ENCODE data around the gene FXYD1. TPM values are rescaled to one million over a fixed set of nuclear protein-coding genes. Genes with fewer than 3 reads are reported as not detected.

FXYD1 gene
- total and polyA plus RNA-seq, 2 experiments from 2014 or later: 1.5 to 26.8 TPM

DNA sequence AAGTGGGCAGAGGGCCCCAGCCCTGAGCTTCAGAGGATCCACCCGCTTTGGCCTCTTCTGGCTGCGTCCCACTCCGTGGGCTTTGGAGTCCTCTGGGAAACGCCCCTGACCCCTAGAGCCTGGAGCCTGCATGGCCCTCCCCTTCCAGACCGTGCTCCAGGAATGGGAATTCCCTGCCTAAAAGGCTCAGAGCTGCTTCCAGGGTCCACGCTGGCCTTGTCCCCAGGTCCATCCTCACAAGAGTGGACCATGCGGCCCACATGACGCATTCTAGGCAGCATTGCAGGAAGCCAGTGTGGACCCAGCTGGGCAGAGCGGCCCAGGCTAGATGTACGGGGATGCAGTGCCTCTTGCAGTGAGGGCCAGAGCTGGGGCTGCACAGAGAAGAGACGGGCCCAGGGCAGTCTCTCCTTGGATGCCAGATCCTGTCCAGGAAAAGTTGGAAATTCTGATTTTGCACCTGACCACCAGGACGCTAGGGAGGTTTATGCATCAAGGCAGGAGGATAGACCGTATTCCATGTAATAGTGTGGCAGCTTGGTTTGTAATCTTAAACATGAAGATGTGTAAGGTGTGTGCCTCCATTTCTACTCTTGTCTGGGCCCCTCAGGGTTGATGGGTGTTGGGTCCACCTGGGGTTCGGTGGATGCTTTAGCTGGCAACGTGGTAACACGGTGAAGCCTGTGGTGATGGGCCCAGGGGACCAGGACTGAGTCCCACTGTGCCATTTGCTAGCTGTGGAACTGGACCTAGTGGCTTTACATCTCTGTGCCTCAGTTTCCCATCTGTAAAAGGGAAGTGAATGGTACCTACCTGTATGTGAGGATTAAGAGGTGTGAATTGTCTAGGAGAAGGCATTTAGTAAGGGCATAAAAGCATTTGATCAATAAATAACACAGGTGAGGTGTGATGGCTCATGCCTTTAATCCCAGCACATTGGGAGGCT is 37.8 kb upstream of the FXYD1 start:
- no peaks in the 10 kb centered on the region; the same call in 1 of the 2 replicates for H3K4me1 ChIP-seq (ENCODE audit: insufficient read depth)
- H3K36me3 ChIP-seq (ENCODE audit: insufficient read depth): no peaks in the 10 kb centered on the region
- DNase-seq (ENCODE audit: low spot score) (peak; percentile 35), ATAC-seq (peak; percentile 20; the same call in 1 of the 3 replicates)
- H3K4me3 ChIP-seq: no peak overlapping the region
- H3K27me3 ChIP-seq (ENCODE audit: insufficient read depth): no peaks in the 10 kb centered on the region
- no peak overlapping the region for H3K27ac ChIP-seq (ENCODE audit: low read depth)
- H3K79me2 ChIP-seq (replicated peaks; ENCODE audit: insufficient read depth): no peaks in the 10 kb centered on the region
- no peak overlapping the region for H3K4me2 ChIP-seq
- no peaks in the 10 kb centered on the region for H3K36me3 Mint-ChIP-seq (ENCODE audit: low read depth)
- H3K27ac Mint-ChIP-seq: no peak overlapping the region
- no peak overlapping the region for H3K4me3 Mint-ChIP-seq
- H3K9me2 ChIP-seq (ENCODE audit: insufficient read depth): no peaks in the 10 kb centered on the region
- 0 out of 2 replicates have a peak, but pooled peaks cover 3% of the 10 kb centered on the region for H3F3A ChIP-seq (replicated peaks; ENCODE audit: low read depth)
- TF ChIP-seq ZNF331 (CRISPR knock-in tag; IDR thresholded peaks at IDR 0.05; ENCODE audit: low read depth): no peak
- TF ChIP-seq CREB1 (CRISPR knock-in tag; IDR thresholded peaks at IDR 0.05; ENCODE audit: low read depth): no peak
- no peak for TF ChIP-seq POLR2AphosphoS5 (IDR thresholded peaks at IDR 0.05; ENCODE audit: low read depth)
- TF ChIP-seq, protein P1, sequence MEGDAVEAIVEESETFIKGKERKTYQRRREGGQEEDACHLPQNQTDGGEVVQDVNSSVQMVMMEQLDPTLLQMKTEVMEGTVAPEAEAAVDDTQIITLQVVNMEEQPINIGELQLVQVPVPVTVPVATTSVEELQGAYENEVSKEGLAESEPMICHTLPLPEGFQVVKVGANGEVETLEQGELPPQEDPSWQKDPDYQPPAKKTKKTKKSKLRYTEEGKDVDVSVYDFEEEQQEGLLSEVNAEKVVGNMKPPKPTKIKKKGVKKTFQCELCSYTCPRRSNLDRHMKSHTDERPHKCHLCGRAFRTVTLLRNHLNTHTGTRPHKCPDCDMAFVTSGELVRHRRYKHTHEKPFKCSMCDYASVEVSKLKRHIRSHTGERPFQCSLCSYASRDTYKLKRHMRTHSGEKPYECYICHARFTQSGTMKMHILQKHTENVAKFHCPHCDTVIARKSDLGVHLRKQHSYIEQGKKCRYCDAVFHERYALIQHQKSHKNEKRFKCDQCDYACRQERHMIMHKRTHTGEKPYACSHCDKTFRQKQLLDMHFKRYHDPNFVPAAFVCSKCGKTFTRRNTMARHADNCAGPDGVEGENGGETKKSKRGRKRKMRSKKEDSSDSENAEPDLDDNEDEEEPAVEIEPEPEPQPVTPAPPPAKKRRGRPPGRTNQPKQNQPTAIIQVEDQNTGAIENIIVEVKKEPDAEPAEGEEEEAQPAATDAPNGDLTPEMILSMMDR (conservative IDR thresholded peaks at IDR 0.05; ENCODE audit: low read depth in 2 of 2): no peak
- TF ChIP-seq STAT1 (IDR thresholded peaks at IDR 0.05; ENCODE audit: unreplicated experiment): no peak
- TF ChIP-seq, protein P2, sequence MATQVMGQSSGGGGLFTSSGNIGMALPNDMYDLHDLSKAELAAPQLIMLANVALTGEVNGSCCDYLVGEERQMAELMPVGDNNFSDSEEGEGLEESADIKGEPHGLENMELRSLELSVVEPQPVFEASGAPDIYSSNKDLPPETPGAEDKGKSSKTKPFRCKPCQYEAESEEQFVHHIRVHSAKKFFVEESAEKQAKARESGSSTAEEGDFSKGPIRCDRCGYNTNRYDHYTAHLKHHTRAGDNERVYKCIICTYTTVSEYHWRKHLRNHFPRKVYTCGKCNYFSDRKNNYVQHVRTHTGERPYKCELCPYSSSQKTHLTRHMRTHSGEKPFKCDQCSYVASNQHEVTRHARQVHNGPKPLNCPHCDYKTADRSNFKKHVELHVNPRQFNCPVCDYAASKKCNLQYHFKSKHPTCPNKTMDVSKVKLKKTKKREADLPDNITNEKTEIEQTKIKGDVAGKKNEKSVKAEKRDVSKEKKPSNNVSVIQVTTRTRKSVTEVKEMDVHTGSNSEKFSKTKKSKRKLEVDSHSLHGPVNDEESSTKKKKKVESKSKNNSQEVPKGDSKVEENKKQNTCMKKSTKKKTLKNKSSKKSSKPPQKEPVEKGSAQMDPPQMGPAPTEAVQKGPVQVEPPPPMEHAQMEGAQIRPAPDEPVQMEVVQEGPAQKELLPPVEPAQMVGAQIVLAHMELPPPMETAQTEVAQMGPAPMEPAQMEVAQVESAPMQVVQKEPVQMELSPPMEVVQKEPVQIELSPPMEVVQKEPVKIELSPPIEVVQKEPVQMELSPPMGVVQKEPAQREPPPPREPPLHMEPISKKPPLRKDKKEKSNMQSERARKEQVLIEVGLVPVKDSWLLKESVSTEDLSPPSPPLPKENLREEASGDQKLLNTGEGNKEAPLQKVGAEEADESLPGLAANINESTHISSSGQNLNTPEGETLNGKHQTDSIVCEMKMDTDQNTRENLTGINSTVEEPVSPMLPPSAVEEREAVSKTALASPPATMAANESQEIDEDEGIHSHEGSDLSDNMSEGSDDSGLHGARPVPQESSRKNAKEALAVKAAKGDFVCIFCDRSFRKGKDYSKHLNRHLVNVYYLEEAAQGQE (IDR thresholded peaks at IDR 0.05; ENCODE audit: unreplicated experiment): no peak
- TF ChIP-seq NANOG (IDR thresholded peaks at IDR 0.05; ENCODE audit: borderline replicate concordance): no peak
- TF ChIP-seq, protein P3, sequence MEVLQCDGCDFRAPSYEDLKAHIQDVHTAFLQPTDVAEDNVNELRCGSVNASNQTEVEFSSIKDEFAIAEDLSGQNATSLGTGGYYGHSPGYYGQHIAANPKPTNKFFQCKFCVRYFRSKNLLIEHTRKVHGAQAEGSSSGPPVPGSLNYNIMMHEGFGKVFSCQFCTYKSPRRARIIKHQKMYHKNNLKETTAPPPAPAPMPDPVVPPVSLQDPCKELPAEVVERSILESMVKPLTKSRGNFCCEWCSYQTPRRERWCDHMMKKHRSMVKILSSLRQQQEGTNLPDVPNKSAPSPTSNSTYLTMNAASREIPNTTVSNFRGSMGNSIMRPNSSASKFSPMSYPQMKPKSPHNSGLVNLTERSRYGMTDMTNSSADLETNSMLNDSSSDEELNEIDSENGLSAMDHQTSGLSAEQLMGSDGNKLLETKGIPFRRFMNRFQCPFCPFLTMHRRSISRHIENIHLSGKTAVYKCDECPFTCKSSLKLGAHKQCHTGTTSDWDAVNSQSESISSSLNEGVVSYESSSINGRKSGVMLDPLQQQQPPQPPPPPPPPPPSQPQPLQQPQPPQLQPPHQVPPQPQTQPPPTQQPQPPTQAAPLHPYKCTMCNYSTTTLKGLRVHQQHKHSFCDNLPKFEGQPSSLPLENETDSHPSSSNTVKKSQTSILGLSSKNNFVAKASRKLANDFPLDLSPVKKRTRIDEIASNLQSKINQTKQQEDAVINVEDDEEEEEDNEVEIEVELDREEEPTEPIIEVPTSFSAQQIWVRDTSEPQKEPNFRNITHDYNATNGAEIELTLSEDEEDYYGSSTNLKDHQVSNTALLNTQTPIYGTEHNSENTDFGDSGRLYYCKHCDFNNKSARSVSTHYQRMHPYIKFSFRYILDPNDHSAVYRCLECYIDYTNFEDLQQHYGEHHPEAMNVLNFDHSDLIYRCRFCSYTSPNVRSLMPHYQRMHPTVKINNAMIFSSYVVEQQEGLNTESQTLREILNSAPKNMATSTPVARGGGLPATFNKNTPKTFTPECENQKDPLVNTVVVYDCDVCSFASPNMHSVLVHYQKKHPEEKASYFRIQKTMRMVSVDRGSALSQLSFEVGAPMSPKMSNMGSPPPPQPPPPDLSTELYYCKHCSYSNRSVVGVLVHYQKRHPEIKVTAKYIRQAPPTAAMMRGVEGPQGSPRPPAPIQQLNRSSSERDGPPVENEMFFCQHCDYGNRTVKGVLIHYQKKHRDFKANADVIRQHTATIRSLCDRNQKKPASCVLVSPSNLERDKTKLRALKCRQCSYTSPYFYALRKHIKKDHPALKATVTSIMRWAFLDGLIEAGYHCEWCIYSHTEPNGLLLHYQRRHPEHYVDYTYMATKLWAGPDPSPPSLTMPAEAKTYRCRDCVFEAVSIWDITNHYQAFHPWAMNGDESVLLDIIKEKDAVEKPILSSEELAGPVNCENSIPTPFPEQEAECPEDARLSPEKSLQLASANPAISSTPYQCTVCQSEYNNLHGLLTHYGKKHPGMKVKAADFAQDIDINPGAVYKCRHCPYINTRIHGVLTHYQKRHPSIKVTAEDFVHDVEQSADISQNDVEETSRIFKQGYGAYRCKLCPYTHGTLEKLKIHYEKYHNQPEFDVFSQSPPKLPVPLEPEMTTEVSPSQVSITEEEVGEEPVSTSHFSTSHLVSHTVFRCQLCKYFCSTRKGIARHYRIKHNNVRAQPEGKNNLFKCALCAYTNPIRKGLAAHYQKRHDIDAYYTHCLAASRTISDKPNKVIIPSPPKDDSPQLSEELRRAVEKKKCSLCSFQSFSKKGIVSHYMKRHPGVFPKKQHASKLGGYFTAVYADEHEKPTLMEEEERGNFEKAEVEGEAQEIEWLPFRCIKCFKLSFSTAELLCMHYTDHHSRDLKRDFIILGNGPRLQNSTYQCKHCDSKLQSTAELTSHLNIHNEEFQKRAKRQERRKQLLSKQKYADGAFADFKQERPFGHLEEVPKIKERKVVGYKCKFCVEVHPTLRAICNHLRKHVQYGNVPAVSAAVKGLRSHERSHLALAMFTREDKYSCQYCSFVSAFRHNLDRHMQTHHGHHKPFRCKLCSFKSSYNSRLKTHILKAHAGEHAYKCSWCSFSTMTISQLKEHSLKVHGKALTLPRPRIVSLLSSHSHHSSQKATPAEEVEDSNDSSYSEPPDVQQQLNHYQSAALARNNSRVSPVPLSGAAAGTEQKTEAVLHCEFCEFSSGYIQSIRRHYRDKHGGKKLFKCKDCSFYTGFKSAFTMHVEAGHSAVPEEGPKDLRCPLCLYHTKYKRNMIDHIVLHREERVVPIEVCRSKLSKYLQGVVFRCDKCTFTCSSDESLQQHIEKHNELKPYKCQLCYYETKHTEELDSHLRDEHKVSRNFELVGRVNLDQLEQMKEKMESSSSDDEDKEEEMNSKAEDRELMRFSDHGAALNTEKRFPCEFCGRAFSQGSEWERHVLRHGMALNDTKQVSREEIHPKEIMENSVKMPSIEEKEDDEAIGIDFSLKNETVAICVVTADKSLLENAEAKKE (CRISPR knock-in tag; IDR thresholded peaks at IDR 0.05): no peak
- TF ChIP-seq, protein P4, sequence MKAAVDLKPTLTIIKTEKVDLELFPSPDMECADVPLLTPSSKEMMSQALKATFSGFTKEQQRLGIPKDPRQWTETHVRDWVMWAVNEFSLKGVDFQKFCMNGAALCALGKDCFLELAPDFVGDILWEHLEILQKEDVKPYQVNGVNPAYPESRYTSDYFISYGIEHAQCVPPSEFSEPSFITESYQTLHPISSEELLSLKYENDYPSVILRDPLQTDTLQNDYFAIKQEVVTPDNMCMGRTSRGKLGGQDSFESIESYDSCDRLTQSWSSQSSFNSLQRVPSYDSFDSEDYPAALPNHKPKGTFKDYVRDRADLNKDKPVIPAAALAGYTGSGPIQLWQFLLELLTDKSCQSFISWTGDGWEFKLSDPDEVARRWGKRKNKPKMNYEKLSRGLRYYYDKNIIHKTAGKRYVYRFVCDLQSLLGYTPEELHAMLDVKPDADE (IDR thresholded peaks at IDR 0.05): no peak
- no peak for TF ChIP-seq EZH2 (IDR thresholded peaks at IDR 0.05; ENCODE audit: low read depth, unreplicated experiment)
- peaks cover 12% of the 10 kb centered on the region for H3K27me3 Mint-ChIP-seq (ENCODE audit: insufficient read depth, low read depth, poor library complexity)
- no peak overlapping the region for H2AFZ ChIP-seq
- H3K4me1 Mint-ChIP-seq: peaks cover 4% of the 10 kb centered on the region; the same call in 2 of the 3 replicates
- no peaks in the 10 kb centered on the region; the same call in 2 of the 3 replicates for H3K9me3 Mint-ChIP-seq
- no peaks in the 10 kb centered on the region for H4K20me1 ChIP-seq (replicated peaks; ENCODE audit: insufficient read depth)
